GM18519 (cell line): Measurements from ENCODE around the gene NCLN.
"Not testable (repeated sequence)": the region's sequence is repeated elsewhere in the genome, so short reads cannot be mapped to it uniquely, and the experiment has no call there.

Source experiments
- ATAC-seq: cut with Tn5 transposase; IDR thresholded peaks from one replicate; pipeline ENCODE4 v1.9.1; 2021; ENCODE audit warnings: mild to moderate bottlenecking, moderate library complexity; ENCODE audit not compliant: unreplicated experiment, low FRiP score

The NCLN gene

GRCh38 chr19:3185461-3186159, at the start of gene NCLN:
Gene NCLN (plus strand): TSS chr19:3185930. CDS start chr19:3186031, 101 bp downstream.
- ATAC-seq: peak; percentile 50

- no peak for ATAC-seq
Measured at GRCh38 chr19:3135961-3136683, 49.6 kb upstream of the NCLN start, which contains the start of gene GNA15. Gene GNA15 (plus strand): TSS chr19:3136033. CDS start chr19:3136451, 418 bp downstream.

GRCh38 chr19:3136684-3137055, 49.1 kb upstream of the NCLN start:
- ATAC-seq: no peak

GRCh38 chr19:3137119-3137518, 48.6 kb upstream of the NCLN start:
- no peak for ATAC-seq

- no peak for ATAC-seq
Measured at GRCh38 chr19:3138268-3138667, 47.5 kb upstream of the NCLN start.

GRCh38 chr19:3140667-3141038, 45.1 kb upstream of the NCLN start:
- ATAC-seq: no peak

GRCh38 chr19:3142292-3142670, 43.4 kb upstream of the NCLN start:
- no peak for ATAC-seq

GRCh38 chr19:3142781-3143337, 42.9 kb upstream of the NCLN start:
- no peak for ATAC-seq

GRCh38 chr19:3145909-3146676, 39.6 kb upstream of the NCLN start:
- ATAC-seq: no peak

- ATAC-seq: no peak
Measured at GRCh38 chr19:3146677-3147100, 39.0 kb upstream of the NCLN start.

GRCh38 chr19:3148503-3148902, 37.2 kb upstream of the NCLN start:
- no peak for ATAC-seq

GRCh38 chr19:3149089-3149488, 36.6 kb upstream of the NCLN start:
- no peak for ATAC-seq

GRCh38 chr19:3149526-3150505, 35.9 kb upstream of the NCLN start:
- no peak for ATAC-seq

GRCh38 chr19:3150739-3151329, 34.9 kb upstream of the NCLN start:
- no peak for ATAC-seq

- ATAC-seq: no peak
Measured at GRCh38 chr19:3151563-3152418, 33.9 kb upstream of the NCLN start.

- ATAC-seq: no peak
Measured at GRCh38 chr19:3152419-3152780, 33.3 kb upstream of the NCLN start.

GRCh38 chr19:3153286-3154230, 32.2 kb upstream of the NCLN start:
- no peak for ATAC-seq

- ATAC-seq: not testable (repeated sequence)
Measured at GRCh38 chr19:3154447-3154846, 31.3 kb upstream of the NCLN start.
